HFFc6 (cell line): ENCODE data around the gene MGAT4C. TPM values are rescaled to one million over a fixed set of nuclear protein-coding genes. Genes with fewer than 3 reads are reported as not detected.

ENCODE experiments used
- DNase-seq: peaks from one replicate; pipeline ENCODE4 v3.0.0-alpha.2; 2018
- H3K27ac Mint-ChIP-seq: 2 replicates; pipeline ENCODE4 v1.8.0; 2020; ENCODE audit warnings: mild to moderate bottlenecking, mixed read lengths
- H3K27me3 Mint-ChIP-seq: 2 replicates; pipeline ENCODE4 v1.8.0; 2021; ENCODE audit warnings: mild to moderate bottlenecking, moderate library complexity, mixed read lengths; ENCODE audit not compliant: insufficient read depth
- H3K36me3 Mint-ChIP-seq: 2 replicates; pipeline ENCODE4 v1.8.0; 2021; ENCODE audit warnings: low read depth, mixed read lengths
- H3K4me1 Mint-ChIP-seq: 2 replicates; pipeline ENCODE4 v1.8.0; 2020; ENCODE audit warnings: low read depth, mixed read lengths
- H3K4me3 Mint-ChIP-seq: 2 replicates; pipeline ENCODE4 v1.8.0; 2020; ENCODE audit warnings: mild to moderate bottlenecking, moderate library complexity, mixed read lengths
- H3K9me3 Mint-ChIP-seq: 2 replicates; pipeline ENCODE4 v1.8.0; 2020; ENCODE audit warnings: mild to moderate bottlenecking, mixed read lengths
- total RNA-seq, 6 experiments: library from RNA; stranded (reverse); fragmentation: NEBNext Ultra II Directional; extraction: Animal tissue kit (Norgen Biotek cat#: 25700); gene quantifications; 2 replicates in 1 of 6; 3 replicates in 5 of 6; pipeline ENCODE4 v1.2.3, GENCODE V29; 2021
- TF ChIP-seq, protein P1 (sequence below): fragments of 200-600 bp; sonication (generic); IDR thresholded peaks from 2 replicates; pipeline ENCODE4 v1.5.0; 2021; ENCODE audit warnings: antibody characterized with exemption, mild to moderate bottlenecking

MGAT4C gene
- total RNA-seq, 6 experiments from 2014 or later, result not detected

DNA sequence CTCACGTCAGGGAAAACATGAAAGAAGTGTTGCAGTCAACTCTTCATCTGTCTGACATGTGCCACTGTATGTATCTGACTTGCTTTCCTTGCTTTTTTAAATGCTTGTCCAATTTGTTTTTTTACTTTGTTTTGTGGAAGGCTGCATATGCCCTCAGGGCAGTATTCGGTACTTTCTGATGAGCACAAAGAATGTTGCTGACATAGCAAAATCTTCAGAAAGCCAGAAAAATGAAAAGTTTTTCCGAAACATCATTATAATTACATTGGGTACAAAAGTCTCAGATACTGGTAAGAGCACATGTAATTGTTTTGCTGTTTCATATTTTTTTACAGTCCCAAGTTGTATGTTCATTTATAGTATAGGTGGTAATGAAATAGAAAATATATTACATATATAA is 237.8 kb downstream of the MGAT4C start:
- Mint-ChIP-seq H3K27ac (no peak overlapping the region), H3K27me3 (no peaks in the 10 kb centered on the region; the same call in 1 of the 2 replicates), H3K4me3 (no peak overlapping the region), H3K9me3 (peaks cover 23% of the 10 kb centered on the region), H3K36me3 (no peaks in the 10 kb centered on the region), H3K4me1 (no peaks in the 10 kb centered on the region)
- TF ChIP-seq, protein P1, sequence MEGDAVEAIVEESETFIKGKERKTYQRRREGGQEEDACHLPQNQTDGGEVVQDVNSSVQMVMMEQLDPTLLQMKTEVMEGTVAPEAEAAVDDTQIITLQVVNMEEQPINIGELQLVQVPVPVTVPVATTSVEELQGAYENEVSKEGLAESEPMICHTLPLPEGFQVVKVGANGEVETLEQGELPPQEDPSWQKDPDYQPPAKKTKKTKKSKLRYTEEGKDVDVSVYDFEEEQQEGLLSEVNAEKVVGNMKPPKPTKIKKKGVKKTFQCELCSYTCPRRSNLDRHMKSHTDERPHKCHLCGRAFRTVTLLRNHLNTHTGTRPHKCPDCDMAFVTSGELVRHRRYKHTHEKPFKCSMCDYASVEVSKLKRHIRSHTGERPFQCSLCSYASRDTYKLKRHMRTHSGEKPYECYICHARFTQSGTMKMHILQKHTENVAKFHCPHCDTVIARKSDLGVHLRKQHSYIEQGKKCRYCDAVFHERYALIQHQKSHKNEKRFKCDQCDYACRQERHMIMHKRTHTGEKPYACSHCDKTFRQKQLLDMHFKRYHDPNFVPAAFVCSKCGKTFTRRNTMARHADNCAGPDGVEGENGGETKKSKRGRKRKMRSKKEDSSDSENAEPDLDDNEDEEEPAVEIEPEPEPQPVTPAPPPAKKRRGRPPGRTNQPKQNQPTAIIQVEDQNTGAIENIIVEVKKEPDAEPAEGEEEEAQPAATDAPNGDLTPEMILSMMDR, result no peak
- DNase-seq, result no peak

- H3K36me3 Mint-ChIP-seq, result no peaks in the 10 kb centered on the region
- peaks cover 25% of the 10 kb centered on the region for H3K9me3 Mint-ChIP-seq
- no peaks in the 10 kb centered on the region for H3K4me1 Mint-ChIP-seq
- TF ChIP-seq, protein P1, result no peak
- no peak overlapping the region for H3K4me3 Mint-ChIP-seq
- H3K27me3 Mint-ChIP-seq, result no peaks in the 10 kb centered on the region; the same call in 1 of the 2 replicates
- no peak overlapping the region for H3K27ac Mint-ChIP-seq
- no peak for DNase-seq
Measured at GRCh38 chr12:86015026-86015425, 241.2 kb downstream of the MGAT4C start.

GRCh38 chr12:86006727-86007126 is 249.5 kb downstream of the MGAT4C start:
- DNase-seq, result no peak
- Mint-ChIP-seq H3K27ac (no peak overlapping the region), H3K4me3 (no peak overlapping the region), H3K9me3 (peaks cover 30% of the 10 kb centered on the region), H3K27me3 (peaks cover 2% of the 10 kb centered on the region; the same call in 1 of the 2 replicates), H3K4me1 (no peaks in the 10 kb centered on the region), H3K36me3 (no peaks in the 10 kb centered on the region)
- TF ChIP-seq, protein P1, result no peak

GRCh38 chr12:85998074-85998473 is 258.1 kb downstream of the MGAT4C start:
- Mint-ChIP-seq H3K27ac (no peak overlapping the region), H3K27me3 (no peaks in the 10 kb centered on the region), H3K36me3 (0 out of 2 replicates have a peak, but pooled peaks cover 5% of the 10 kb centered on the region), H3K4me1 (no peaks in the 10 kb centered on the region), H3K9me3 (peaks cover 59% of the 10 kb centered on the region), H3K4me3 (no peak overlapping the region)
- DNase-seq, result no peak
- TF ChIP-seq, protein P1, result no peak

DNA sequence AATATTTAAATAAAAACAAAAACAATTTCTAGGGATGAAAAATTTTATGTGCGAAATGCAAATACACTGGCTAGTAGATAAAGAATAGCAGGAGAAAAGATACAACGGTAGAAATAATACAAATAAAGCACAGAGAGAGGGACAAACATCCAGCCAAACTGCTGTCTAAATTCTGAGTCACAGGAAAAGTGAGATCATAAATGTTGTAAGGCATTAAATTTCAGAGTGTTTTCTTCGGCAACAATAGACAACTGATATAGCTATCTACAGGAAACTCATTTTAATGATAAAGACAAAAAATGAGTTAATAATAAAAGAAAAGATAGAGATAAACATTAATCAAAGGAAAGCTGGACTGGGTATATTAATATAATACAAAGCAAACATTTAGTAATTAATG is 259.9 kb downstream of the MGAT4C start:
- H3K9me3 Mint-ChIP-seq, result peaks cover 61% of the 10 kb centered on the region
- DNase-seq, result no peak

More for the DNA sequence above, 259.9 kb downstream of the MGAT4C start:
- Mint-ChIP-seq H3K27ac (no peak overlapping the region), H3K4me3 (no peak overlapping the region), H3K27me3 (no peaks in the 10 kb centered on the region), H3K4me1 (no peaks in the 10 kb centered on the region), H3K36me3 (0 out of 2 replicates have a peak, but pooled peaks cover 5% of the 10 kb centered on the region)
- TF ChIP-seq, protein P1, result no peak
